OCI-LY7 (cell line): ENCODE results near the gene UCK2. TPM values are rescaled to one million over a fixed set of nuclear protein-coding genes. Genes with fewer than 3 reads are reported as not detected.

ENCODE experiments used
- BruUV-seq: library from RNA; stranded (reverse); fragments of 400-500 nt; replicated peaks from 2 replicates; lab custom pipeline; 2021; lab: Mats Ljungman, UMichigan
- CTCF ChIA-PET: fragments of 300-600 bp; sonication (Branson Sonifier 250); formaldehyde crosslinking; loops from one replicate; lab custom pipeline; 2022; ENCODE audit warnings: antibody characterized with exemption; ENCODE audit not compliant: unreplicated experiment; lab: Charles Lee
- POLR2A ChIA-PET: fragments of 300-600 bp; sonication (Branson Sonifier 250); formaldehyde crosslinking; loops from one replicate; lab custom pipeline; 2022; ENCODE audit warnings: antibody characterized with exemption; lab: Charles Lee
- DNase-seq: peaks from one replicate; pipeline ENCODE4 v3.0.0-alpha.2; 2015; ENCODE audit warnings: low spot score
- H2AFZ ChIP-seq: fragments of 200-600 bp; sonication (generic), shearing (Covaris generic); 2 replicates; pipeline ENCODE4 v1.6.1; 2014; ENCODE audit warnings: mild to moderate bottlenecking, antibody characterized with exemption, low read length, moderate library complexity
- H3K27ac ChIP-seq: fragments of 200-600 bp; sonication (generic); 2 replicates; pipeline ENCODE4 v1.5.1; 2014; ENCODE audit warnings: mixed run types, low read depth, mild to moderate bottlenecking, moderate library complexity, low read length, inconsistent platforms; ENCODE audit not compliant: poor library complexity, severe bottlenecking
- H3K36me3 ChIP-seq: fragments of 200-600 bp; sonication (generic); 2 replicates; pipeline ENCODE4 v1.6.1; 2014; ENCODE audit warnings: mild to moderate bottlenecking, antibody characterized with exemption, low read length, moderate library complexity, mixed read lengths; ENCODE audit not compliant: insufficient read depth
- H3K4me1 ChIP-seq: fragments of 200-600 bp; sonication (generic); 2 replicates; pipeline ENCODE4 v1.5.1; 2014; ENCODE audit warnings: mild to moderate bottlenecking, low read length; ENCODE audit not compliant: insufficient read depth, poor library complexity, severe bottlenecking
- H3K4me2 ChIP-seq: fragments of 200-600 bp; sonication (generic); 2 replicates; pipeline ENCODE4 v1.6.1; 2014; ENCODE audit warnings: mild to moderate bottlenecking, low read length
- H3K4me3 ChIP-seq: fragments of 200-600 bp; sonication (generic); 2 replicates; pipeline ENCODE4 v1.5.1; 2014; ENCODE audit warnings: mild to moderate bottlenecking, low read depth, low read length; ENCODE audit not compliant: poor library complexity, severe bottlenecking
- H3K79me2 ChIP-seq: fragments of 200-600 bp; sonication (generic); 2 replicates; pipeline ENCODE4 v1.6.1; 2016; ENCODE audit warnings: low read depth, mild to moderate bottlenecking, low read length, moderate library complexity, mixed read lengths; ENCODE audit not compliant: insufficient read depth
- H3K9me2 ChIP-seq: fragments of 200-600 bp; sonication (generic); 2 replicates; pipeline ENCODE4 v1.6.1; 2016; ENCODE audit warnings: mild to moderate bottlenecking, low read length, mixed read lengths; ENCODE audit not compliant: insufficient read depth
- H3K9me3 ChIP-seq: fragments of 200-600 bp; sonication (generic); 2 replicates; pipeline ENCODE4 v1.6.1; 2014; ENCODE audit warnings: mild to moderate bottlenecking, mixed run types, low read length, mixed read lengths
- H4K20me1 ChIP-seq: fragments of 200-600 bp; sonication (generic); 2 replicates; pipeline ENCODE4 v1.6.1; 2014; ENCODE audit warnings: mild to moderate bottlenecking, antibody characterized with exemption, low read length, moderate library complexity, mixed read lengths; ENCODE audit not compliant: insufficient read depth
- CTCF ChIP-seq: fragments of 200-600 bp; sonication (generic); conservative IDR thresholded peaks from 2 replicates; pipeline ENCODE4 v1.5.1; 2014; ENCODE audit warnings: mild to moderate bottlenecking, antibody characterized with exemption, low read length, moderate library complexity, mixed read lengths
- EZH2phosphoT487 ChIP-seq: fragments of 200-600 bp; sonication (generic); IDR thresholded peaks from 2 replicates; pipeline ENCODE4 v1.6.1; 2018; ENCODE audit warnings: low read depth, borderline replicate concordance, mild to moderate bottlenecking, mixed run types, antibody characterized with exemption, low read length, moderate library complexity, mixed read lengths
- intact Hi-C: fragments of 100-400 bp; cut with micrococcal nuclease; formaldehyde crosslinking; loops from one replicate; pipeline ENCODE4 v1.10.0; 2022; ENCODE audit not compliant: unreplicated experiment
- total RNA-seq, 2 experiments: library from RNA; depleted of rRNA in 1 of 2; stranded (reverse); fragments of >200 nt in 1 of 2; shearing (Covaris generic) in 1 of 2; gene quantifications; 2 replicates each; pipeline ENCODE4 v1.2.3, GENCODE V29; 2014 to 2022

UCK2 gene
- total RNA-seq, 2 experiments from 2014 or later, result 66.0 to 75.8 TPM

GRCh38 chr1:165903672-165904071, 76.3 kb downstream of the UCK2 start:
- H3K4me1 ChIP-seq, result no peaks in the 10 kb centered on the region
- CTCF ChIA-PET, result no interaction called here
- BruUV-seq, result no TSS peak
- POLR2A ChIA-PET, result interaction anchor here (0.6 to 1.1 kb wide), 3 partner anchors 9 to 77 kb away, joined by 3 to 4 read pairs (median 4); no protein-coding TSS in a partner anchor
- no peak overlapping the region for H3K4me3 ChIP-seq
- intact Hi-C loops, result no loop called here
- no peak for DNase-seq
- H3K4me2 ChIP-seq, result no peak overlapping the region
- no peak overlapping the region for H3K27ac ChIP-seq
- no peak for TF ChIP-seq EZH2phosphoT487
- no peak for TF ChIP-seq CTCF
- H3K9me2 ChIP-seq, result no peaks in the 10 kb centered on the region
- no peaks in the 10 kb centered on the region for H3K9me3 ChIP-seq
- no peaks in the 10 kb centered on the region for H3K79me2 ChIP-seq
- H4K20me1 ChIP-seq, result no peaks in the 10 kb centered on the region
- no peak overlapping the region for H2AFZ ChIP-seq
- H3K36me3 ChIP-seq, result peaks cover 79% of the 10 kb centered on the region

- H3K9me2 ChIP-seq, result no peaks in the 10 kb centered on the region
- H3K4me3 ChIP-seq, result no peak overlapping the region
- no peaks in the 10 kb centered on the region for H4K20me1 ChIP-seq
- BruUV-seq, result no TSS peak
- CTCF ChIA-PET, result no interaction called here
- POLR2A ChIA-PET, result interaction anchor here (0.7 kb wide), 2 partner anchors 60 to 154 kb away, joined by 3 read pairs; no protein-coding TSS in a partner anchor
- no peaks in the 10 kb centered on the region for H3K79me2 ChIP-seq
- H2AFZ ChIP-seq, result no peak overlapping the region
- peaks cover 82% of the 10 kb centered on the region for H3K36me3 ChIP-seq
- H3K9me3 ChIP-seq, result no peaks in the 10 kb centered on the region
- intact Hi-C loops, result no loop called here
- no peaks in the 10 kb centered on the region for H3K4me1 ChIP-seq
- H3K4me2 ChIP-seq, result no peak overlapping the region
- DNase-seq, result no peak
- no peak overlapping the region for H3K27ac ChIP-seq
- no peak for TF ChIP-seq CTCF
- no peak for TF ChIP-seq EZH2phosphoT487
These were observed 77.5 kb downstream of the UCK2 start for GRCh38 chr1:165904948-165905347.

GRCh38 chr1:165905853-165906252, 78.4 kb downstream of the UCK2 start:
- CTCF ChIA-PET, result no interaction called here
- no TSS peak for BruUV-seq
- Histone ChIP-seq H3K9me3 (no peaks in the 10 kb centered on the region), H3K36me3 (peaks cover 73% of the 10 kb centered on the region), H3K4me1 (no peaks in the 10 kb centered on the region), H2AFZ (no peak overlapping the region), H3K79me2 (no peaks in the 10 kb centered on the region), H3K27ac (no peak overlapping the region), H4K20me1 (no peaks in the 10 kb centered on the region), H3K4me2 (no peak overlapping the region), H3K4me3 (no peak overlapping the region), H3K9me2 (no peaks in the 10 kb centered on the region)
- TF ChIP-seq EZH2phosphoT487 (no peak), CTCF (no peak)
- DNase-seq, result no peak
- POLR2A ChIA-PET, result interaction anchor here (0.7 to 1.1 kb wide), 2 partner anchors 43 to 61 kb away, joined by 3 read pairs; no protein-coding TSS in a partner anchor
- intact Hi-C loops, result no loop called here
